Tibial nerve (tissue), 4 donors: ENCODE measurements around the gene ZNF609.

Experiments used
- EP300 ChIP-seq, 2 donors: sonication (generic); formaldehyde crosslinking; IDR thresholded peaks; one replicate each; pipeline ENCODE4 v1.6.1; 2017; ENCODE audit warnings: antibody characterized with exemption in 2 of 2, mild to moderate bottlenecking in 1 of 2
- POLR2A ChIP-seq, 2 donors: fragments of 450-650 bp; IDR thresholded peaks; one replicate each; pipeline ENCODE4 v1.6.1; 2017; ENCODE audit warnings: antibody characterized with exemption in 2 of 2, mild to moderate bottlenecking in 2 of 2, moderate library complexity in 2 of 2
- TF ChIP-seq, protein P1 (sequence below), 5 experiments: fragments of 200-600 bp in 3 of 5; fragments of 450-650 bp in 2 of 5; sonication (generic) in 3 of 5; IDR thresholded peaks; one replicate each; pipeline ENCODE4 v1.5.1; 2016 to 2019; ENCODE audit warnings: antibody characterized with exemption in 5 of 5, mild to moderate bottlenecking in 3 of 5, moderate library complexity in 2 of 5

DNA sequence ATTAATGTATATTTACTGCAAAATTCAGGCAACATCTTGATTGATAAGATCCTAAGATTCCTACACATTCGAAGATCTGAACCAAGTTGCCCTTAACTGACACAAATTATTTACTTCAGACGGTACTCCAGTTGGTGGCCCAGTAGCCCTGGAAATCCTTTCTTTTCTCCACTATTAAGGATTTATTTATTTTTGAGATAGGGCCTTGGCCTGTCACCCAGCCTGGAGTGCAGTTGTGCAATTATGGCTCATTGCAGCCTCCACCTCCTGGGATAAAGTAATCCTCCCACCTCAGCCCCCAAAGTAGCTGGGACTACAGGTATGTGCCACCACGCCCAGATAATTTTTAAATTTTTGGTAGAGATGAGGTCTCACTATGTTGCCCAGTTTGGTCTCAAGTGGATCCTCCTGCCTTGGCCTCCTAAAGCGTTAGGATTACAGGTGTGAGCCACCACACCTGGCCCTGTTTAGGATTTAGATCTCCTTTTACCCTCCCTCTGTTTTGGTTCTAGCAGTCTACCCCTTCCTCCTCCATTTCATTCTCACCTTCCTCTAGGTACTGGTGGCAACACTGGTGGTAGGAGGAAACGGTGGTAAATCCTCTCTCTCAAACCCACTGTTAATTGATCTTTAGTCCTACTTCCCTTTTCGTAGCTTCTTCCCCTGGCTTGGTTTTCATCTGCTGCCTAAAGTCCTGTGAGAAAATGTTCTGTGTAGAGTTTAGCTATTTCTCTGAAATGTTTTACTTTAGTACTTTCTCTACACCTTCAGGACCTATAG lies 12.7 kb upstream of the ZNF609 start:
- TF ChIP-seq, protein P1, sequence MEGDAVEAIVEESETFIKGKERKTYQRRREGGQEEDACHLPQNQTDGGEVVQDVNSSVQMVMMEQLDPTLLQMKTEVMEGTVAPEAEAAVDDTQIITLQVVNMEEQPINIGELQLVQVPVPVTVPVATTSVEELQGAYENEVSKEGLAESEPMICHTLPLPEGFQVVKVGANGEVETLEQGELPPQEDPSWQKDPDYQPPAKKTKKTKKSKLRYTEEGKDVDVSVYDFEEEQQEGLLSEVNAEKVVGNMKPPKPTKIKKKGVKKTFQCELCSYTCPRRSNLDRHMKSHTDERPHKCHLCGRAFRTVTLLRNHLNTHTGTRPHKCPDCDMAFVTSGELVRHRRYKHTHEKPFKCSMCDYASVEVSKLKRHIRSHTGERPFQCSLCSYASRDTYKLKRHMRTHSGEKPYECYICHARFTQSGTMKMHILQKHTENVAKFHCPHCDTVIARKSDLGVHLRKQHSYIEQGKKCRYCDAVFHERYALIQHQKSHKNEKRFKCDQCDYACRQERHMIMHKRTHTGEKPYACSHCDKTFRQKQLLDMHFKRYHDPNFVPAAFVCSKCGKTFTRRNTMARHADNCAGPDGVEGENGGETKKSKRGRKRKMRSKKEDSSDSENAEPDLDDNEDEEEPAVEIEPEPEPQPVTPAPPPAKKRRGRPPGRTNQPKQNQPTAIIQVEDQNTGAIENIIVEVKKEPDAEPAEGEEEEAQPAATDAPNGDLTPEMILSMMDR (IDR thresholded peaks at IDR 0.05) = no peak
- TF ChIP-seq EP300 (IDR thresholded peaks at IDR 0.05) (no peak), POLR2A (IDR thresholded peaks at IDR 0.05) (no peak)
